HG02759 (cell line): ENCODE measurements around the gene ZNF740.
"Not testable (repeated sequence)": the region's sequence is repeated elsewhere in the genome, so short reads cannot be mapped to it uniquely, and the experiment has no call there.

Experiments
- ATAC-seq: cut with Tn5 transposase; IDR thresholded peaks from one replicate; pipeline ENCODE4 v1.9.1; 2021; ENCODE audit warnings: mild to moderate bottlenecking, moderate library complexity; ENCODE audit not compliant: unreplicated experiment

ZNF740 gene

DNA sequence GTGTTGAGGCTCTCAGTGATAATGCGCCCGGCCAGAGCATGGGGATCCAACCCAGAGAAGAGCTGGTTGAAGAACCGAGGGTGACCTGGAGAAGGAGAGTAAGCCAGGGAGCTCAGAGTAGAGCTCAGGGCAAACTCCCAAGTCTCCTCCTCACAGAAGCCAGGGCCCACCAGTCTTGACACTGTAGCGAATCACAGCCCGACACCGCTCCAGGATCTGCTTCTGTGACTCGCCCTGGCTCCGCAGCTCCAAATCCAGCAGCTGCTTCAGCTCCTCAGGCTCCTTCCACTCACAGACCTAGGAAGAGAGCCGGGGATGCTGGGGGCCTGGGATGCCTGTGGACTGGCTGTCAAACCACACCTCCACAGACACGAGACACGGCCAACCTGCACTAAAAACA lies 8.2 kb upstream of the ZNF740 start:
- ATAC-seq = no peak

DNA sequence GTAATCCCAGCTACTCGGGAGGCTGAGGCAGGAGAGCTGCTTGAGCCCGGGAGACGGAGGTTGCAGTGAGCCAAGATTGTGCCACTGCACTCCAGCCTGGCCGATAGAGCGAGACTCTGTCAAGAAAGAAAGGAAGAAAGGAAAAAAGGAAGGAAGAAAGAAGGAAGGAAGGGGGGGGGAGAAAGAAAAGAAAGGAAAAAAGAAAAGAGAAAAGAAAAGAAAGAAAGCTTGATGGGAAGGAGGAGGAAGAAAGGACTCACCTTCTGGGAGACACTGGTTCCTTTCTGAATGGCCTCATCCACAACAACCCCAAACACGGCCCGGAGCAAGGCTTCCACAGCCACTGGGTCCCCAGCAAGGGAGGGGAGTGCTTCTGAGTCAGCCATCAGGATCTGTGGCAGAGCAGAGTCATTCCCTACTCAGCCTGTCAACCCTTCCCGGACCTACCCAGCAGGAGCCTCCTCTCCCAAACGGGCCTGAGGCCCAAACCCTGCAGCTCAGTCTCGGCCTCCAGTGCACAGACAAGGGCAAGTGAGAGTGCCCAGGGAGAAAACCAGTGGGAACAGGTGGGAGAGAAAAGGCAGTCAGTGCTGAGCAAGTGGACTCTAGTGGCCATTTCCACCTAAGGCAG lies 7.3 kb upstream of the ZNF740 start:
- ATAC-seq = no peak

DNA sequence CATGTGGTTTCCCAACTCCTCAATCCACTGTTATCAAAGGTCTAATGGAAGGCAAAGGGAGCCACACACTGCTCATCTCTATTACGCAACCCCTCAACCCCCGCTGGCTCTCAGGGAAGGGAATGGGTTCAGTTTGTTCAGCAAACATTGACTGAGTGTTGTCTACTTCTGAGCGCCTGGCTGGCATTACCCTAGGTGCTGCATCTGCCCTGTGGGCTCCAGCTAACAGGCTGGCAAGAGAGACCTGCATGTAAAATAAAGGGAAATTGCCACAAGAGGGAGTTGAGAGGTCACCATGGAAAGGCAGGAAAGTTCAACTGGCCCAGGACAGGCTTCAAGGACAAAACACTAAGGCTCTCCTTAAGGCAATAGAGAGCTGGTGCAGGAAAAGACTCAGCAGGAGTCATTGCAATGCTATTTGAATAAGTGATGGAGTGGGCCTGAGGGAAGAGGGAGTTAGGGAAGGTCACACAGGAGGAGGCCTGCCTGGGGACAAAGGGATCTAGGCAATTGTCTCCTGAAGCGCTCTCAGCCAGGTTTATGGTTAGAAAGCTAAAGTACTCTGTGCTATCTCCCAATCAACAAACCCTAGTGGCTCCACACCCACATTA lies 5.5 kb upstream of the ZNF740 start:
- no peak for ATAC-seq

DNA sequence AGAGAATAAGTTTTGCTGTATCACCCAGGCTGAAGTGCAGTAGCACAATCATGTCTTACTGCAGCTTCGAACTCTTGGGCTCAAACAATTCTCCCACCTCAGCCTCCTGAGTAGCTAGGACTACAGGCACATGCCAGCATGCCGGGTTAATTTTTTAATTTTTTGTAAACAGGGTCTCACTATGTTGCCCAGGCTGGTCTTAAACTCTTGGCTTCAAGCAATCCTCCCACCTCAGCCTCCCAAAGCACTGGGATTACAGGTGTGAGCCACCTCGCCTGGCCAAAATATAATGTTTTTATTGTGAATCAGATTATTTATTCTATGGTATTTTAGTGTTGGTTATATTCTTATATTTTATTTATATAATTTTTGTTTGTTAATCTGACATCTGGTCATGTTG lies 3.8 kb upstream of the ZNF740 start:
- no peak for ATAC-seq

DNA sequence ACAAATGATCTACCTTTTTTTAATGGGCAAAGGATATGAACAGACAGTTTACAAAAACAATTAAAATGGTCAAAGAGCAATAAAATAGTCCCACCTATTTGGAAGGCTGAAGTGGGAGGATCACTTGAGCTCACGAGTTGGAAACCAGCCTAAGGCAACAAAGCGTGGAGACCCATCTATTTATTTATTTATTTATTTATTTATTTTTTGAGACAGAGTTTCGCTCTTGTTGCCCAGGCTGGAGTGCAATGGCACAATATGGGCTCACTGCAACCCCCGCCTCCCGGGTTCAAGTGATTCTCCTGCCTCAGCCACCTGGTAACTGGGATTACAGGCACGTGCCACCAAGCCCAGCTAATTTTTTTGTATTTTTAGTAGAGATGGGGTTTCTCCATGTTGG lies 3.1 kb upstream of the ZNF740 start:
- ATAC-seq = not testable (repeated sequence)

DNA sequence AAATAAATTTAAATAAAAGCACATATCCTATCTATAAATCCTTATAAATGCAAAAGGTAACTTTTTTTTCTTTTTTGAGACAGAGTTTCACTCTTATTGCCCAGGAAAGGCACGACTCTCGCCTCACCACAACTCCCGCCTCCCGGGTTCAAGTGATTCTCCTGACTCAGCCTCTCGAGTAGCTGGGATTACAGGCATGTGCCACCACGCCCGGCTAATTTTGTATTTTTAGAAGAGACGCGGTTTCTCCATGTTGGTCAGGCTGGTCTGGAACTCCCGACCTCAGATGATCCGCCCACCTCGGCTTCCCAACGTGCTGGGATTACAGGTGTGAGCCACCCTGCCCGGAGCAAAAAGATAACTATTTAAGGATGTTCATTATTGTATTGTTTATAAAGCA lies 1.7 kb upstream of the ZNF740 start:
- not testable (repeated sequence) for ATAC-seq

DNA sequence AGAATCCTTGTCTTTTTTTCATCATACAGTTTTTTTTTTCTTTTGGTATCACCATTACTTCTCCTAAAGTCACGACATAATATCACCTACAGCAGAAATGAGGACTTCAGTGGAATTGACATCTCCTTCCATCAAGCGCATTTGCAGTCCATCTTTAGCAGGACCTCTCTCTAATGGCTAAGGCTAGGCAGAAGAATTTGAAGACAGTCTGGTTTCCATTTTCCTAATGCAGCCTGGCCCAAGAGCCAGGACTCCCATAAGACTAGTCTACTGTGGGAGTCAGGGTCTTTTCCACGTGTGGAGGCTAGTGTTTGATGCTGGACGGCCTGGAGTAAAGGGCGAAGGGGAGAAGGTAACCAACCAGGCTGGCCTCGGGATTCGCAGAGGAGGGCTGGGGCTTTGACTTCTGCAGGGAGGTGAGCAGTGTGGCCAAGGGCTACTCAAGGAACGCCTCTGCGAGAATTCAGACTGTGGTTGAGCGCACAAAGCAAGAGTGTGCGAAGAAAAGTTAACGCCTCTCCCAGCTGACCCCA lies 769 bp upstream of the ZNF740 start:
- ATAC-seq = peak; percentile 3

DNA sequence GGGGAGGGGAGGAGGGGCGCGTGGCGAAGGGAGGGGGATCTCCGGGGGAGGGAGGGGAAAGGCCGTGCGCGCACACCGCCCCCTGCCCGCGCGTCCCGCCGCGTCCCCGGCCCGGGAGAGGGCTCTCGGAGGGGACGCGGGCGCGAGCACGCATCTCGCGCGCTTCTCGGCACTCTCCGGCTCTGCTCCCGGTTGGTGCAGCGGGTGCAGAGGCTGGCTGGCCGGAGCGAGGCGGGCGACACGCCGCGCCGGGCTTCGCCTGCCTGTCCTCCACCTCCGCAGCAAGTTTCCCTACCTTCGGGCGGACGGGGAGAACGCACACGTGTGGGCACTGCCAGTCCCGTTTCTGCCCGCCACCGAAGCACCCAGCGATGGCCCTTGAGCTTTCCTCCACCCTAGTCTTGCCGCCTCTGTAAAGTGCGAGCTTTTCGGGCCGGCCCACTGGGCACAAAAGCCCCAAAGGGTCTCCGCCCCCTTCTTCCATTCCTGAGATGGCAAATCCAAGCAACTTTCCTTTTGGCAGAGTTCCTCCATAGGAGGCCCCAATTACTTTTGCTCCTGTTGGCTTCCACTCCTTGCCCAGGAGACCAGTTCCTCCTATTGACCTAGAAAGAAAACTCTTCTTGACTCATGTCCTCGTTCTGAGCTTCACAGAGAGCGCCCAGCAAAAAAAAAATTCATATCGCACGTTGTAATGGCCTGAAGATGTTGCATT lies 566 bp downstream of the ZNF740 start:
- ATAC-seq = peak; percentile 60

DNA sequence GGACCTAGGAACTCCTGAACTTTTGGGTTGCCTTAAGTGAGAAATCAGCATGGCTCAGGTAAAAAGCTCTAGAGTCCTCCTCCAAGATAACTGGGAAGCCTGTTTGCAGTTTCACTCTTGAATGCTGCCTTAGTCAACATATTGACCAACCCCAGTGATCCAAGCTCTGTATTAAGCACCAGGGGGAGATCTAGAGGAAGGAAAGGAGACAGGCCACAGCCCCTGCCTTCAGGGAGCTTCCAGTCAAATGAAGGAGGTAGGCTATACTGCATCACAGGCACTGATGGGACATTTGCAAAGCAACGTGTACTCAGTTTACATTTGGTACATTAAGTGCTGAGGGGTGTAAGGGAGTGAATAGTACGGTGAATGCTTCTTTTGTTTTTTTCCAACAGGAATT lies 1.4 kb downstream of the ZNF740 start:
- no peak for ATAC-seq

DNA sequence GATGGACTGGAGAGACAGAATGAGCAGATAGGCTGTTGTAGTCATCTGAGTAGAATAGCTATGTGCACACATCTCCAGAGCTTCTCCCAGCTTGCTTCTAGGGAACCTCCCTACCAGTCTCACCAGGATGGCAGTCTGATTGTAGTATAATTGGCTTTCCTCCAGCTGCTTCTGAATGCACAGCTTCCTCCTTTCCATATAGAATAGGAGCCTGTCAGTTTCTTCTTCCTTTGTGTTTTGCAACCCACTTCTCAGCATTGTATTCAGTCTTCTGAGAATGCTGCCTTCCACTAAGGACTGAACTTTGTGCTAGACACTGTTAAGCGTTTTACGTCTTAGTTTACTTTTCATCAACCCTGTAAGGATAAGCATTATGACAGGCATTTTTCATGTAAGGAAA lies 2.4 kb downstream of the ZNF740 start:
- no peak for ATAC-seq

DNA sequence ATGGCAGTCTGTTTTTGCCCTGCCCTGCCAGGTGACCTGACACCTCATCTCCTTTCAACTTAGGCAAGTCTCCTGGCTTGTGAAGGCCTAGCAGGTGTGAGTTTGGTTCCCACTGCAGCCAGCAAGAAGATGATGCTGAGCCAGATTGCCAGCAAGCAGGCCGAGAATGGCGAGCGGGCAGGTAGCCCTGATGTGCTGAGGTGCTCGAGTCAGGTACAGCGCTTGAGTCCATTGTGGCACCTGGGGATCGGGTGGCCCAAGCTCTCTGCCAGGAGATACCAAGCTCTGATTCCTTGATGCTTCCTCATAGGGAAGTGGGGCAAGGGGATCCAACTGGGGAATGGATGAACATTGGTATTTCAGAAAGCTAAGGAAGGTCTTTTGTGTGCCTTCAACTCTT lies 4.3 kb downstream of the ZNF740 start:
- no peak for ATAC-seq

DNA sequence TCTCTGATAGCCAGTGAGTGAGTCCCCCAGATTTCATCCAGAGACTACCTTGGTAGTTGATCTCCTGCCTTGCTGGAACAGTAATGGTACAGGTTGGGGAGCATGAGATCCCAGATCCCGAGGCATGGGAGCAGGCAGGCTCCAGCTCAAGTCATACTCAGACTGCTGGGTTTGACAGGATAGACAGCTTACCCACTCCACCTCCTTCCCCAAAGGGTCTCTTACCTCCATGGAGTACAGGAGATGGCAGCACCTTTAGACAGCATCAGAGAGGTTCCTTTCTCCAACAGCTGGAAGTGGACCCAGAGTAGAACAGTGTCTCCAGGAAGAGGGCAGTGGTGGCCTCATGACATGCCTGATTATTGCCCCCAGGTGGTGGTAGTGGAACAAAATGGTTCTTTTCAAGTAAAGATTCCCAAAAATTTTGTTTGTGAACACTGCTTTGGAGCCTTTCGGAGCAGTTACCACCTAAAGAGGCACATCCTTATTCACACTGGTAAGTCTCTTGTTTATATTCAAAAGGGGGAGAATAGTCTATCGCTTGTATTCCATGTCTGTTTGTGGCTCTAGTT lies 5.1 kb downstream of the ZNF740 start:
- ATAC-seq = no peak

DNA sequence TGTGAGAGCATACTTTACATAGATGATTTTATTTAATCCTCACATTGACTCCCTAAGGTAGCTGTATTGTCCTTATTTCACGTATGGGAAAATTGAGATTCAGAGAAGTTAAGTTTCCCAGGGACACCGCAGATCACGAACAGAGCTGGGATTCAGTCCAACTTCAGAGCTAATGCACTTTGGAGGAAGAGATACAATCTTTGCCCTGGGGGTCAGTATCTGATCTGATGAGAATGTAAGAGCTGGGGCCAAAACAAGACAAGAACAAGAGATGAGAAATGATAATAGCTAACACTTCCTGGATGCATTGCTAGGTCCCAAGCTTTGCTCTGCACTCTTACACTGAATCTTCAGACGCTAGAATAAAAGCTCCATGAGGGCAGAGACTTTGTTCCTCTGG lies 6.2 kb downstream of the ZNF740 start:
- ATAC-seq = no peak

DNA sequence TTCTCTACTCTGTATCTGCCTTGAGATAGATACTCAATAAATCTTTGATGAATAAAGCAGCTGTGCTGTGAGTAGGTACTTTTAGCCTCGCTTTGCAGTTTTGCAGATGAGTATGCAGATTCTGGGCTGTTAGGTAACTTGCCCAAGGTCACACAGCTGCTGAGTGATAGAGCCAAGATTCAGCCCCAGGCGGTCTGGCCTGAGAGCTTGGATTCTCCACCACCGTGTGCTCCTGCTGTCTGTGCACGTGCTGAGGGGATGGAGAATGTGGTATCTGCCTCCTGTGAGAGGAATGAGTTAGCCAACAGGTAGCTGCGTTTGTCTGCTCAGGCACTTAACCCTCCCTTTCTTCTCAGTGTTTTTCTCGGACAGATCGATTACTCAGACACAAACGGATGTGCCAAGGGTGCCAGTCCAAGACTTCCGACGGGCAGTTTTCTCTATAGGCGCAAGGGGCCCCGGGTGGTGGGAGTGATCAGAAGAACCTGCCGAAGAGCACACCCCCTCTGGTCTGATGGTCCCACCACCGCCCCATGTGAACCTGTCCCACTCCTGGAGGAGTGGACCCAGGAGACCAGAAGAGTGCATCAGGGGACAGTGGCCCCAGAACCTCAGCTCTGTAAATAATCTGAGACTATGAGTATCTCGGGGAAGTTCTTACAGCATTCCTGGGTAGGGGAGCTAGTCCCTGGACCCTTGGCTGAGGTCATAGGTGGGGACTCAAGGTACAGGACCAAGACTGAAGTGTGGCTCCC lies 6.8 kb downstream of the ZNF740 start:
- ATAC-seq = no peak

DNA sequence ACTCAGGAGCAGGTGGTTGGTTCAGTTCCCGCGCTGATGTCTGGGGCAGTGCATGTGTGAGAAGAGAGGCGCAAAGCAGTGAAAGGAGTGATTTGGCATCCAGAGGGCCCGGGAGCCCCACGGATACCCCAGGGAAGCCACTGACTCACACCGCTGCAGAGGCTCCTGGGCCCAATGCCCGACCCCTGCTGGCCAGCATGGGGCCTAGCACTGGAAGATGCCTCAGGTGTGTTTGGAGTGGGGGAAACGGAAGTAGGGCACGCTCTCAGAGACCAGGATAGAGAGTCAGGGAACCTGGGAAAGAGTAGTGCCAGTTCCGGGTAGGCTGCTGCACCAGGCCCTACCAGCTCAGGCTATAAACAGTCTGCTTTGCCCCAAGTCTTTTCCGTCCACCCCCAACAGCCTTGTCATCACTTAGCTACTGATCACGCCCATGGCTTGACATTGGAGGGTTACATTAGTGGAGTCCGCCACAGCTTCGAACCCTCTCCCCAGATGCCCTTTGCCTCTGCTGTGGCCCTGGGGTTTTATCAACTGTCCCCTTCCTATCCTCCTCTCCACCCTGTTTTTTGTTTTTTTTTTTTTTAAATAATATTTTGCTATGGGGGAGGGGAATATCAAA lies 9.7 kb downstream of the ZNF740 start:
- ATAC-seq = peak; percentile 57

DNA sequence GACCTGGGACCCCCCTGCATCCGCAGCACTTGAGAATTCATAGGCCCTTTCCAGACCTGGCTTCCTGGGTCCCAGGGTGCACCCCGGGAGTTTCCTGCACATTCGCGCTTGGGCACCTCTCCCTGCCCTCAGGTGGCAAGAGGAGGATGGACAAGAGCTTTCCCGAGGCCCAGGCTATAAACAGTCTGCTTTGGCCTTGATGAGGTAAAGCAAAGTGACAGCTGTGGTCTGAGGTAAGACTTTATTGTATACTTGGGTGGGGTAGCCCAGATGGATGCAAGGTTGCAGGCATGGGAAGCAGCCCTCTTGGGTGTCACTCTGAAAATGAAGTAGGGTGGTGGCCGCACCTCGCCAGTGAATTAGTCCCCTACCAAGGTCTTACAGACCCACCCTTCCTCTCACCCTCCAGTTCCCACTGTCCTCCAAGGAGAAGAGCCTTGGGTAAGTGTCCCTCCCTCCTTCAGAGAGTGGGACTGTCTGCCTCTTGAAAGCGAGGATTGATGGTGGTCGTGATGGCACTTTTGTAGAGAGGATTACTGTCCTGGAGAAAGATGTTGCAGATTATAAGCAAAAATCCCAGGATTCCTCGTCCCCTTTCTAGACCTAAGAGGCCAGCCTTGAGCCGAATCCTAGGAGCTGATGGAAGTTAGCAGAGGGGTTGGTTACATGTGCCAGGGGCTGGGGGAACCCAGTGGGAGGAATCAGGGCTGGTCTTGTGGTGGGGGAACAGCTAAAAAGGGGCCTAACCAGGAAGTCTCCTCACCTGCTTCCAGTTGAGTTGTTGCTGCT lies 10.8 kb downstream of the ZNF740 start:
- no peak for ATAC-seq

DNA sequence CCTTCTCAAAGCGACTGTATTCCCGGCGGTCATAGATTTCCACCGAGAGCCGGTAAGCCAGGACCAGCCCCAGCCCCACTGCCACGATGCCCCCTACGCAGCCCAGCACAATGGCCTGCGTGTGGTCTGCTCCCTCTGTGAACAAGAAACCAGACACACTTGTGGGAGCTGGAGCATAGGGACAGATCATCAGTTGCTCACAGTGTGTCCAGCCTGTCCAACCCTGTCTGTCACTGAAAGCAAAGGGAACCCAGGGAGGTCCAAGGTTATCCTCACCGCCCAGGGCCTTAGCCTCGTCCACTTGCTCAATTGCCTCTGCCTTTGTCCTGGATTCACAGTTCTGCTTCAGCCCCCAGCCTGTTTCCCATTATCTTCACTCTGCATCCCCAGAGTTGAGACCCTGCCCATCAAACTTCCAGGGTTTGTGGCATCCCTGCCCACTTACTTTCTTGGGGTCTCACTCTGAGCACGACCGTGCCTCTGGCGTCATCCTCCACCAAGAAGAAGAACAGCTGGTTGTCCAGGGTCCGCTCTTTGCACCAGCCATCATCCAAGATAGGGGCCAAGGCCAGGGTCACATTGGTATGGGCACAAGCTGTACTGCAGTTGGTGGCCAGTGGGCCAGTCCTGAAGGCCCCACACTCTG lies 11.5 kb downstream of the ZNF740 start:
- ATAC-seq = no peak

DNA sequence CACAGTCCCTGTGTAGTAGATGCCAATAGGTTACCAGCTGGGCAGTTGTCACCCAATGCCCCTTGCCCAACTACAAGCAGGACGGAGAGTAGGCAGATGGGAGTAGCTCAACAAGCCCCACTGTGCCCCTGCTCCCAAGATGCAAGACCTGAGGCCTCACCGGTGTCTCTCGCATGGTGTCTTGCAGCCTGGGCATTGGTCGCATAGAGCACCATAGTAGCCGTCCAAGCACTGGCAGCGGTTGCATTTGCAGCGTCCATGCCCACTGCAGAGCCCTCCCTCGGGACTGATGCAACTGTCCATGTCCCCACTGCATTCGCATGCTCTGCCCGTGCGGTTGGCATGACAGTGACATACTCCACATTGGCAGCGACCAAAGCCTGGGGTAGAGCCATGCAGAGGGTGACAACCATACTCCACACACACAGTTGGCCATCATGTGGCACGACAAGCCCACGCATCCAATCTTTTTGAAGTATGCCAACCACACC lies 12.1 kb downstream of the ZNF740 start:
- no peak for ATAC-seq

DNA sequence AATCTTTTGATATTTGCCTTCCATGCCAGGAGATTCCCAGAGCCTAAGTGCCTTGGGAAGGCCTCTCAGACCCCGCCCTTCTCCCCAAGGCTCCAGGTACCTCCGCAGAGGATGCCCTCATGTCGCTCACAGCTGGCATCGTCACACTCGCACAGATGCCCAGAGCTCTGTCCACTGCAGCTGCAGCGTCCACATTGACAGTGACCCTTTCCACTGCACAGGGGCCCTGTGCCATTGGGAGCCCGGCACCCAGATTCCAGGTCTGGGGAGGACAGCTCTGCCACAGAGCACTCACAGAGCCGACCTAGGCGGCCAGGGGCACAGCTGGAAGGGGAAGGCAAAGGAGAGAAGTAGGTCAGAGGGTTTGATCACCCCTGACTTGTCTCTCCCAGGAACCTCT lies 12.5 kb downstream of the ZNF740 start:
- no peak for ATAC-seq
